Adrenal gland (tissue), 12 donors: ENCODE data around the gene PARVB. TPM values are rescaled to one million over a fixed set of nuclear protein-coding genes. Genes with fewer than 3 reads are reported as not detected.

Experiments
- DNase-seq, 7 donors: peaks; one replicate each; pipeline ENCODE4 v3.0.0-alpha.2; 2019 to 2020
- H3K27ac ChIP-seq, 5 donors: fragments of 200-600 bp; sonication (generic) in 4 of 5; 1 replicate in 3 of 5; 2 replicates in 2 of 5; pipeline versions ENCODE4 v1.5.1 to v1.8.0; 2016 to 2020; ENCODE audit warnings: mild to moderate bottlenecking in 1 of 5
- H3K27me3 ChIP-seq: fragments of 200-600 bp; 2 replicates; pipeline ENCODE4 v1.8.0; 2021
- H3K36me3 ChIP-seq, 2 donors: fragments of 200-600 bp; replicated peaks in 1 of 2; 1 replicate in 1 of 2; 2 replicates in 1 of 2; pipeline versions ENCODE4 v1.5.1 to v1.8.0; 2018 to 2022
- H3K4me1 ChIP-seq, 2 donors: fragments of 200-600 bp; replicated peaks in 1 of 2; 1 replicate in 1 of 2; 2 replicates in 1 of 2; pipeline versions ENCODE4 v1.5.1 to v1.8.0; 2018 to 2021
- H3K4me3 ChIP-seq, 4 donors: fragments of 200-600 bp; sonication (generic) in 3 of 4; one replicate each; pipeline ENCODE4 v1.5.1; 2016 to 2018
- H3K9me3 ChIP-seq, 3 donors: fragments of 200-600 bp; sonication (generic) in 1 of 3; replicated peaks in 1 of 3; 1 replicate in 2 of 3; 2 replicates in 1 of 3; pipeline versions ENCODE4 v1.5.1 to v1.8.0; 2016 to 2021
- CTCF ChIP-seq, 6 experiments: fragments of 450-650 bp in 4 of 6; fragments of 200-600 bp in 2 of 6; sonication (generic) in 1 of 6; IDR thresholded peaks; 1 replicate in 5 of 6; 2 replicates in 1 of 6; pipeline versions ENCODE4 v1.5.1 to v1.8.0; 2016 to 2021; ENCODE audit warnings: antibody characterized with exemption in 6 of 6, mild to moderate bottlenecking in 2 of 6, moderate library complexity in 1 of 6
- POLR2A ChIP-seq, 2 donors: fragments of 450-650 bp; IDR thresholded peaks; one replicate each; pipeline ENCODE4 v1.6.1; 2017; ENCODE audit warnings: antibody characterized with exemption in 2 of 2, mild to moderate bottlenecking in 2 of 2, moderate library complexity in 1 of 2
- WGBS, 4 donors: extraction: QIAGEN DNeasy Blood & Tissue Kit in 2 of 4; methylation state at CpG; one replicate each; pipeline versions ENCODE4 v1.1.5 to v1.1.7; 2013 to 2017; 5-methylcytosine and 5-hydroxymethylcytosine counted together
- intact Hi-C, 2 donors: fragments of 100-400 bp; cut with DNase I; formaldehyde crosslinking; loops; one replicate each; pipeline versions ENCODE4 v1.14.1 to v1.15.0; 2022 to 2023
- polyA plus RNA-seq, 3 donors: library from polyadenylated mRNA; stranded (reverse); fragments of 200-250 nt in 2 of 3; fragments of 350-450 nt in 1 of 3; fragmentation: Illumina TruSeq in 1 of 3; extraction: RNeasy Lipid Tissue Mini Kit (QIAGEN cat#74804) in 1 of 3; gene quantifications; one replicate each; pipeline ENCODE4 v1.2.3, GENCODE V29; 2013 to 2014
- total RNA-seq, 9 donors: library from RNA; depleted of rRNA in 4 of 9; stranded (reverse); fragments of >200 nt in 4 of 9; fragments of 120-200 nt in 1 of 9; fragmentation: NEBNext Ultra II Directional in 1 of 9; extraction: Animal tissue kit (Norgen Biotek cat#: 25700) in 1 of 9; gene quantifications; one replicate each; pipeline versions ENCODE4 v1.1.0 to v1.2.4, GENCODE V29; 2013 to 2023
- donor health status: healthy with polysubstance abuse.
- donor health status: Bipolar disorder and iron deficiency.
- donor health status: DM: yes; HTN: yes; CAD: no.
- donor health status: DM: no; HTN: no; CAD: no.
- donor health status: DM: no; HTN: no; CAD: no.
- donor health status: DM: yes; HTN: yes; CAD: no.

Gene PARVB
- total and polyA plus RNA-seq, 12 donors: 16.9 to 77.6 (median 45.9) TPM

DNA sequence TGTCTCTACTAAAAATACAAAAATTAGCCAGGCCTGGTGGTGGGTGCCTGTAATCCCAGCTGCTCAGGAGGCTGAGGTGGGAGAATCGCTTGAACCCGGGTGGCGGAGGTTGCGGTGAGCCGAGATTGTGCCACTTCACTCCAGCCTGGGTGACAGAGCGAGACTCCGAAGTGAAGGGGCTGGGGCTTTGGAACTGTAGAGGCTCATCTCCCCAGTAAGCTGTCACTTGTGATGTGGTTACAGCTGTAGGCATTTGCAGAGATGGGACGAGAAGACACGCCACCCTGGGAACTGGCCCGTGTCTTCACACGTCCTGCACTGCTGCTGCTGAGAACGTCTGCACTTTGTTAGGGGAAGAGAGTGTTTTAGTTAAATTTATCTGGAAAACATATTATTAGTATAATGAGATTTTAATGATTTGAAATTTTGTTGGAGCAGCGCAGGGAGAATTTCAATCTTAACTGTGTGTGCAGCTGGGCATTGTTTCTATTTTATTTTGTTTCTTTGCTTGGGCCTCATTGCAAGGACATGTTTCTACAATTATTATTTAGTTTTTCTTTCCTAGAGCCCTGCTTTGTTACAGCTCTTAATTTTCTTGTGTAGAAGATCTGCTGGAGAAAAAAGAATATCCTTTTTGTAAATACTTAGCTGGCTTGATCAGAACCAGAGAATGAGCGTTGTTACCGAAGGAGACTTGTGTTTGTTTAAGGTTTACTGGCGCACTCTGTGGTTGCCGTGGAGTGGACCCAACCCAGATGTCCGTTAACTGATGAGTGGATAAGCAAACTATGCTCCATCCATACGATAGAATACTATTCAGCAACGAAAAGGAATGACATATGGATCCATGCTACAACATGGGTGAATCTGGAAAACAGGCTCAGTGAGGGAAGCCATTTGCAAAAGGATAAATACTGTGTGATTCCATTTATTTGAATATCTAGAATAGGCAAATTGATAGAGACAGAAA lies 18.4 kb downstream of the PARVB start:
- Histone ChIP-seq H3K27ac (no peak overlapping the region), H3K9me3 (no peaks in the 10 kb centered on the region)
- 90 to 95% (median 91%) methylated on average over 20 of the region's 20 CpGs for WGBS, 4 donors

DNA sequence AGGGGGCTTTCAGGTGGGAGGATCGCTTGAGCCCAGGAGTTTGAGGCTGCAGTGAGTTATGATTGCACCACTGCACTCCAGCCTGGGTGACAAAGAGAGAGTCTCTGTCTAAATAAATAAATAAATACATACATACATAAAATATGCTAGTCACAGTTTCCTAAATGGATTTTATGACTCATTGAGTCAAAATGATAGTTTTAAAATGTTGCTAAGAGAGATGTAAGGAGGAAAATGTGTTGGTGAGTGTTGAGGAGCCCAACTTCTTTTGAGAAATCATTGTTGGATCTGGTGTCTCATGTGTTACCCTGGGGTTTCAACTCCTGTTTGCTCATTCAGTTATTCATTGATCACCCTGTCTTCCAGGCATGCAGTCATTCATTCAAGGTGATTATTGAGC lies 21.0 kb downstream of the PARVB start:
- TF ChIP-seq CTCF (IDR thresholded peaks at IDR 0.05) (no peak), POLR2A (IDR thresholded peaks at IDR 0.05) (no peak)
- intact Hi-C loops: no loop called here
- Histone ChIP-seq H3K9me3 (no peaks in the 10 kb centered on the region), H3K27me3 (no peaks in the 10 kb centered on the region), H3K36me3 (no peaks in the 10 kb centered on the region), H3K4me3 (no peak overlapping the region), H3K27ac (no peak overlapping the region), H3K4me1 (peaks cover 0 to 7% of the 10 kb centered on the region in 2 donors)
- WGBS, 4 donors: 90 to 100% (median 99%) methylated on average over 1 of the region's 1 CpG
- no peak for DNase-seq

More for the DNA sequence above, 18.4 kb downstream of the PARVB start:
- Histone ChIP-seq H3K36me3 (no peaks in the 10 kb centered on the region), H3K4me1 (peaks cover 0 to 7% of the 10 kb centered on the region in 2 donors), H3K27me3 (no peaks in the 10 kb centered on the region), H3K4me3 (no peak overlapping the region)
- intact Hi-C loops: no loop called here
- DNase-seq: no peak
- TF ChIP-seq CTCF (IDR thresholded peaks at IDR 0.05): no peak
- no peak for TF ChIP-seq POLR2A (IDR thresholded peaks at IDR 0.05)

DNA sequence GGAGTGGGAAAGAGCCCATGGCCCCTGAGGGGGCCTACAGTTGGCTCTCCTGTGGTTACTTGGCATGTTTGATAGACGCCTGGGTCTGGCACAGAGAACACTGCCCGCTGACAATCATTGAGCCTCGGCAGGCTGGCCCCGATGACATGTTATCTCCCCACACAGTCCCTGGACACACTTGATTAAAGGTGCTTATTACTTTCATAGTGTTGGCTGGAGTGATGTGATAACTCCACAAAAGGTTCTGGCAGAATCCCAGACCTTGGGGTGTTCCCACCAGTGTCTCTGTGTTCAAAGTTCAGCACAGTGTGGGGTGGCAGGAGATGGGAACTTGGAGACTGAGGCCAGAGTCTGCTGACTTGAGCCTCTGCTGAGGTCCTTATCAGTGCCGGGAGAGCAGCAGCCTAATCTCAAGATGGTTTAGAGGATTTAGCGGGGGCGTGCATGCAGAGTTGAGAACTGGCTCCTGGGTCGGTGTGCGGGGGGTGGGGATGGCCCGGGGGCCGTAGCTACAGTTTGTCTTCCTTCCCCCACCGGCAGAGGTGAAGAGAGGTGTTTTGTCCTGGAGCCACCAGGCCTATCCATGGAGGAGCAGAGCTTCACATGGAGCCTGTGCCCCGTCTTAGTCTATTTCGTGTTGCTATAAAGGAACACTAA lies 22.5 kb downstream of the PARVB start:
- 83 to 95% (median 87%) methylated on average over 8 to 14 of the region's 14 CpGs for WGBS, 4 donors
- intact Hi-C loops: no loop called here
- Histone ChIP-seq H3K4me1 (peaks cover 0 to 7% of the 10 kb centered on the region in 2 donors), H3K36me3 (no peaks in the 10 kb centered on the region), H3K27ac (no peak overlapping the region), H3K9me3 (no peaks in the 10 kb centered on the region), H3K27me3 (no peaks in the 10 kb centered on the region), H3K4me3 (no peak overlapping the region)
- no peak for DNase-seq
- TF ChIP-seq CTCF (IDR thresholded peaks at IDR 0.05) (no peak), POLR2A (IDR thresholded peaks at IDR 0.05) (no peak)

- WGBS, 4 donors: 79 to 87% (median 83%) methylated on average over 7 to 9 of the region's 9 CpGs
- Histone ChIP-seq H3K27ac (no peak overlapping the region), H3K4me1 (peaks cover 0 to 7% of the 10 kb centered on the region in 2 donors), H3K27me3 (no peaks in the 10 kb centered on the region), H3K9me3 (no peaks in the 10 kb centered on the region), H3K4me3 (no peak overlapping the region), H3K36me3 (no peaks in the 10 kb centered on the region)
- DNase-seq: no peak
- TF ChIP-seq POLR2A (IDR thresholded peaks at IDR 0.05): no peak
- no peak for TF ChIP-seq CTCF (IDR thresholded peaks at IDR 0.05)
- intact Hi-C loops: no loop called here
Measured at GRCh38 chr22:44047891-44048301, 23.8 kb downstream of the PARVB start.
